ENCODE data around the gene MYBBP1A. TPM values are rescaled to one million over a fixed set of nuclear protein-coding genes. Genes with fewer than 3 reads are reported as not detected.

The MYBBP1A gene
- total and polyA plus RNA-seq, 2 of the 13 experiments (the other 11 are each of a cell fraction or from before 2014, with no cell fraction given), result 18.6 to 54.8 TPM

DNA sequence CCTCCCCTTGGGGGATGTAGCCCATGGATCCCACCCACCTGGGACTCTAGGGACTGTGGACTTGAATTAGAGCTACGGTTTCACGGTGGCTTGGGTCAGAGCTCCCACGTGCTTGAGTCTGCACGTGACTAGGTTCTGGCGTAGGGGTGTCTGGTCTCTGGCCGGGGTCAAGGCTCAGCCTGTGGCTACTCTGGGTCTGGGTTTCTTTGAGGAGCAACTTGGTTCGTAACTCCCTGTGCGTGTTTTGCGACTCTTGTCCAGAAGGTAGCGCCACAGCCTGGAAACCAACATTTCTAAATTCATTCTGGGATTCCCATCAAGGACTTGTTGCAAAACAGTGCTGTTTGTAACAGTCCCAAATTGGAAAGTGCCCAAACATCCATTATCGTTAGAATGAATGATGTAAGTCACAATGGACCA is 5.7 kb upstream of the MYBBP1A start (continued):
- TF ChIP-seq, protein P1, sequence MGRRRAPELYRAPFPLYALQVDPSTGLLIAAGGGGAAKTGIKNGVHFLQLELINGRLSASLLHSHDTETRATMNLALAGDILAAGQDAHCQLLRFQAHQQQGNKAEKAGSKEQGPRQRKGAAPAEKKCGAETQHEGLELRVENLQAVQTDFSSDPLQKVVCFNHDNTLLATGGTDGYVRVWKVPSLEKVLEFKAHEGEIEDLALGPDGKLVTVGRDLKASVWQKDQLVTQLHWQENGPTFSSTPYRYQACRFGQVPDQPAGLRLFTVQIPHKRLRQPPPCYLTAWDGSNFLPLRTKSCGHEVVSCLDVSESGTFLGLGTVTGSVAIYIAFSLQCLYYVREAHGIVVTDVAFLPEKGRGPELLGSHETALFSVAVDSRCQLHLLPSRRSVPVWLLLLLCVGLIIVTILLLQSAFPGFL (CRISPR knock-in tag; IDR thresholded peaks at IDR 0.05), result no peak
- 0 out of 2 replicates have a peak, but pooled peaks have one; percentile 21 for TF ChIP-seq RAD51 (IDR thresholded peaks at IDR 0.05; ENCODE audit: borderline replicate concordance)
- TF ChIP-seq ZNF772 (CRISPR knock-in tag; IDR thresholded peaks at IDR 0.05), result no peak
- TF ChIP-seq, protein P2, sequence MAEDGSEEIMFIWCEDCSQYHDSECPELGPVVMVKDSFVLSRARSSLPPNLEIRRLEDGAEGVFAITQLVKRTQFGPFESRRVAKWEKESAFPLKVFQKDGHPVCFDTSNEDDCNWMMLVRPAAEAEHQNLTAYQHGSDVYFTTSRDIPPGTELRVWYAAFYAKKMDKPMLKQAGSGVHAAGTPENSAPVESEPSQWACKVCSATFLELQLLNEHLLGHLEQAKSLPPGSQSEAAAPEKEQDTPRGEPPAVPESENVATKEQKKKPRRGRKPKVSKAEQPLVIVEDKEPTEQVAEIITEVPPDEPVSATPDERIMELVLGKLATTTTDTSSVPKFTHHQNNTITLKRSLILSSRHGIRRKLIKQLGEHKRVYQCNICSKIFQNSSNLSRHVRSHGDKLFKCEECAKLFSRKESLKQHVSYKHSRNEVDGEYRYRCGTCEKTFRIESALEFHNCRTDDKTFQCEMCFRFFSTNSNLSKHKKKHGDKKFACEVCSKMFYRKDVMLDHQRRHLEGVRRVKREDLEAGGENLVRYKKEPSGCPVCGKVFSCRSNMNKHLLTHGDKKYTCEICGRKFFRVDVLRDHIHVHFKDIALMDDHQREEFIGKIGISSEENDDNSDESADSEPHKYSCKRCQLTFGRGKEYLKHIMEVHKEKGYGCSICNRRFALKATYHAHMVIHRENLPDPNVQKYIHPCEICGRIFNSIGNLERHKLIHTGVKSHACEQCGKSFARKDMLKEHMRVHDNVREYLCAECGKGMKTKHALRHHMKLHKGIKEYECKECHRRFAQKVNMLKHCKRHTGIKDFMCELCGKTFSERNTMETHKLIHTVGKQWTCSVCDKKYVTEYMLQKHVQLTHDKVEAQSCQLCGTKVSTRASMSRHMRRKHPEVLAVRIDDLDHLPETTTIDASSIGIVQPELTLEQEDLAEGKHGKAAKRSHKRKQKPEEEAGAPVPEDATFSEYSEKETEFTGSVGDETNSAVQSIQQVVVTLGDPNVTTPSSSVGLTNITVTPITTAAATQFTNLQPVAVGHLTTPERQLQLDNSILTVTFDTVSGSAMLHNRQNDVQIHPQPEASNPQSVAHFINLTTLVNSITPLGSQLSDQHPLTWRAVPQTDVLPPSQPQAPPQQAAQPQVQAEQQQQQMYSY (CRISPR knock-in tag; IDR thresholded peaks at IDR 0.05), result no peak
- no peak for TF ChIP-seq ZBTB42 (CRISPR knock-in tag; IDR thresholded peaks at IDR 0.05)
- no peak for TF ChIP-seq HHEX (CRISPR knock-in tag; IDR thresholded peaks at IDR 0.05)
- no peak for TF ChIP-seq NONO (IDR thresholded peaks at IDR 0.05)
- no peak for TF ChIP-seq NONO (CRISPR knock-in tag; conservative IDR thresholded peaks at IDR 0.05)
- no peak for TF ChIP-seq SPEN (CRISPR knock-in tag; IDR thresholded peaks at IDR 0.05; ENCODE audit: low read depth)
- TF ChIP-seq ZNF619 (CRISPR knock-in tag; IDR thresholded peaks at IDR 0.05), result no peak
- TF ChIP-seq, protein P3, sequence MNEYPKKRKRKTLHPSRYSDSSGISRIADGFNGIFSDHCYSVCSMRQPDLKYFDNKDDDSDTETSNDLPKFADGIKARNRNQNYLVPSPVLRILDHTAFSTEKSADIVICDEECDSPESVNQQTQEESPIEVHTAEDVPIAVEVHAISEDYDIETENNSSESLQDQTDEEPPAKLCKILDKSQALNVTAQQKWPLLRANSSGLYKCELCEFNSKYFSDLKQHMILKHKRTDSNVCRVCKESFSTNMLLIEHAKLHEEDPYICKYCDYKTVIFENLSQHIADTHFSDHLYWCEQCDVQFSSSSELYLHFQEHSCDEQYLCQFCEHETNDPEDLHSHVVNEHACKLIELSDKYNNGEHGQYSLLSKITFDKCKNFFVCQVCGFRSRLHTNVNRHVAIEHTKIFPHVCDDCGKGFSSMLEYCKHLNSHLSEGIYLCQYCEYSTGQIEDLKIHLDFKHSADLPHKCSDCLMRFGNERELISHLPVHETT (CRISPR knock-in tag; conservative IDR thresholded peaks at IDR 0.05), result no peak
- no peak for TF ChIP-seq SOX6 (IDR thresholded peaks at IDR 0.05)
- peak; percentile 44 for TF ChIP-seq SOX6 (CRISPR knock-in tag; IDR thresholded peaks at IDR 0.05)
- TF ChIP-seq SOX5 (CRISPR knock-in tag; IDR thresholded peaks at IDR 0.05; ENCODE audit: borderline replicate concordance), result no peak
- TF ChIP-seq CCAR2 (optimal IDR thresholded peaks at IDR 0.05; ENCODE audit: low read depth, low read length), result no peak
- TF ChIP-seq ZNF75D (CRISPR knock-in tag; IDR thresholded peaks at IDR 0.05; ENCODE audit: borderline replicate concordance), result no peak
- TF ChIP-seq POGZ (CRISPR knock-in tag; IDR thresholded peaks at IDR 0.05), result no peak
- no peak for TF ChIP-seq HINFP (CRISPR knock-in tag; IDR thresholded peaks at IDR 0.05; ENCODE audit: low read depth)
- TF ChIP-seq, protein P4, sequence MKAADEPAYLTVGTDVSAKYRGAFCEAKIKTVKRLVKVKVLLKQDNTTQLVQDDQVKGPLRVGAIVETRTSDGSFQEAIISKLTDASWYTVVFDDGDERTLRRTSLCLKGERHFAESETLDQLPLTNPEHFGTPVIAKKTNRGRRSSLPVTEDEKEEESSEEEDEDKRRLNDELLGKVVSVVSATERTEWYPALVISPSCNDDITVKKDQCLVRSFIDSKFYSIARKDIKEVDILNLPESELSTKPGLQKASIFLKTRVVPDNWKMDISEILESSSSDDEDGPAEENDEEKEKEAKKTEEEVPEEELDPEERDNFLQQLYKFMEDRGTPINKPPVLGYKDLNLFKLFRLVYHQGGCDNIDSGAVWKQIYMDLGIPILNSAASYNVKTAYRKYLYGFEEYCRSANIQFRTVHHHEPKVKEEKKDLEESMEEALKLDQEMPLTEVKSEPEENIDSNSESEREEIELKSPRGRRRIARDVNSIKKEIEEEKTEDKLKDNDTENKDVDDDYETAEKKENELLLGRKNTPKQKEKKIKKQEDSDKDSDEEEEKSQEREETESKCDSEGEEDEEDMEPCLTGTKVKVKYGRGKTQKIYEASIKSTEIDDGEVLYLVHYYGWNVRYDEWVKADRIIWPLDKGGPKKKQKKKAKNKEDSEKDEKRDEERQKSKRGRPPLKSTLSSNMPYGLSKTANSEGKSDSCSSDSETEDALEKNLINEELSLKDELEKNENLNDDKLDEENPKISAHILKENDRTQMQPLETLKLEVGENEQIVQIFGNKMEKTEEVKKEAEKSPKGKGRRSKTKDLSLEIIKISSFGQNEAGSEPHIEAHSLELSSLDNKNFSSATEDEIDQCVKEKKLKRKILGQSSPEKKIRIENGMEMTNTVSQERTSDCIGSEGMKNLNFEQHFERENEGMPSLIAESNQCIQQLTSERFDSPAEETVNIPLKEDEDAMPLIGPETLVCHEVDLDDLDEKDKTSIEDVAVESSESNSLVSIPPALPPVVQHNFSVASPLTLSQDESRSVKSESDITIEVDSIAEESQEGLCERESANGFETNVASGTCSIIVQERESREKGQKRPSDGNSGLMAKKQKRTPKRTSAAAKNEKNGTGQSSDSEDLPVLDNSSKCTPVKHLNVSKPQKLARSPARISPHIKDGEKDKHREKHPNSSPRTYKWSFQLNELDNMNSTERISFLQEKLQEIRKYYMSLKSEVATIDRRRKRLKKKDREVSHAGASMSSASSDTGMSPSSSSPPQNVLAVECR (CRISPR knock-in tag; IDR thresholded peaks at IDR 0.05; ENCODE audit: borderline replicate concordance), result peak; percentile 37; the same call in 1 of the 2 replicates
- no peak for TF ChIP-seq ZNF460 (CRISPR knock-in tag; IDR thresholded peaks at IDR 0.05; ENCODE audit: borderline replicate concordance)
